Lung (tissue), 12 donors: ENCODE measurements around the gene DISC1. TPM values are rescaled to one million over a fixed set of nuclear protein-coding genes. Genes with fewer than 3 reads are reported as not detected.

Source experiments
- ATAC-seq: fragments of 200-7000 bp; cut with Tn5 transposase; one replicate; pipeline ENCODE4 v1.9.1; 2020; ENCODE audit warnings: moderate number of reproducible peaks; ENCODE audit not compliant: insufficient read depth, low FRiP score
- DNase-seq, 3 donors: peaks; one replicate each; pipeline ENCODE4 v3.0.0-alpha.2; 2013 to 2017
- H3K27ac ChIP-seq, 2 donors: one replicate each; pipeline ENCODE4 v1.5.1; 2013; ENCODE audit warnings: mild to moderate bottlenecking in 2 of 2, moderate library complexity in 2 of 2, control low read depth in 1 of 2, inconsistent platforms in 1 of 2, low read depth in 1 of 2, low read length in 1 of 2
- H3K27me3 ChIP-seq, 3 donors: one replicate each; pipeline ENCODE4 v1.5.1; 2013; ENCODE audit warnings: low read length in 2 of 3; ENCODE audit not compliant: control insufficient read depth in 3 of 3, insufficient read depth in 3 of 3
- H3K36me3 ChIP-seq, 4 donors: one replicate each; pipeline ENCODE4 v1.5.1; 2013; ENCODE audit warnings: low read length in 4 of 4, mild to moderate bottlenecking in 1 of 4, moderate library complexity in 1 of 4; ENCODE audit not compliant: control insufficient read depth in 4 of 4, insufficient read depth in 4 of 4
- H3K4me1 ChIP-seq, 5 donors: one replicate each; pipeline ENCODE4 v1.5.1; 2013; ENCODE audit warnings: low read length in 5 of 5, mild to moderate bottlenecking in 2 of 5, moderate library complexity in 1 of 5; ENCODE audit not compliant: control insufficient read depth in 5 of 5, insufficient read depth in 5 of 5
- H3K4me3 ChIP-seq: one replicate; pipeline ENCODE4 v1.5.1; 2013; ENCODE audit warnings: mild to moderate bottlenecking, control low read depth, moderate library complexity
- H3K9ac ChIP-seq, 2 donors: one replicate each; pipeline ENCODE4 v1.5.1; 2013; ENCODE audit warnings: low read length in 2 of 2, control low read depth in 1 of 2; ENCODE audit not compliant: insufficient read depth in 1 of 2
- H3K9me3 ChIP-seq, 4 donors: one replicate each; pipeline ENCODE4 v1.5.1; 2013; ENCODE audit warnings: low read length in 3 of 4, mild to moderate bottlenecking in 1 of 4, moderate library complexity in 1 of 4; ENCODE audit not compliant: control insufficient read depth in 4 of 4, insufficient read depth in 3 of 4
- CTCF ChIP-seq: IDR thresholded peaks from 2 replicates; pipeline ENCODE4 v1.5.1; 2012; ENCODE audit warnings: mild to moderate bottlenecking; ENCODE audit errors: control extremely low read depth, extremely low read depth
- WGBS, 2 donors: extraction: QIAGEN DNeasy Blood & Tissue Kit; methylation state at CpG; one replicate each; pipeline ENCODE4 v1.1.7; 2013; 5-methylcytosine and 5-hydroxymethylcytosine counted together
- polyA plus RNA-seq, 2 donors: library from polyadenylated mRNA; stranded (reverse); fragments of 200-250 nt; gene quantifications; one replicate each; pipeline ENCODE4 v1.2.1, GENCODE V29; 2013
- total RNA-seq, 2 donors: library from RNA; depleted of rRNA in 1 of 2; stranded (reverse); fragments of >200 nt in 1 of 2; gene quantifications; one replicate each; pipeline ENCODE4 v1.2.1, GENCODE V29; 2014 to 2021
- donor health status: control.
- donor health status: control.
- donor health status: Bipolar disorder and iron deficiency.
- donor health status: healthy.
- donor health status: DM: yes; HTN: yes; CAD: no.

Gene DISC1
- total and polyA plus RNA-seq, 4 donors = 0.98 to 32.9 (median 6.1) TPM

GRCh38 chr1:231953660-231954059 lies 327.1 kb downstream of the DISC1 start:
- Histone ChIP-seq H3K36me3 (no peaks in the 10 kb centered on the region), H3K4me3 (no peak overlapping the region), H3K9me3 (no peaks in the 10 kb centered on the region), H3K27ac (no peak overlapping the region), H3K4me1 (peaks cover 0 to 15% (median 0%) of the 10 kb centered on the region in 5 donors), H3K9ac (no peak overlapping the region), H3K27me3 (no peaks in the 10 kb centered on the region)
- no peak for DNase-seq
- no peak for ATAC-seq
- TF ChIP-seq CTCF = no peak
- 74 to 87% methylated on average over 6 of the region's 6 CpGs for WGBS, 2 donors

DNA sequence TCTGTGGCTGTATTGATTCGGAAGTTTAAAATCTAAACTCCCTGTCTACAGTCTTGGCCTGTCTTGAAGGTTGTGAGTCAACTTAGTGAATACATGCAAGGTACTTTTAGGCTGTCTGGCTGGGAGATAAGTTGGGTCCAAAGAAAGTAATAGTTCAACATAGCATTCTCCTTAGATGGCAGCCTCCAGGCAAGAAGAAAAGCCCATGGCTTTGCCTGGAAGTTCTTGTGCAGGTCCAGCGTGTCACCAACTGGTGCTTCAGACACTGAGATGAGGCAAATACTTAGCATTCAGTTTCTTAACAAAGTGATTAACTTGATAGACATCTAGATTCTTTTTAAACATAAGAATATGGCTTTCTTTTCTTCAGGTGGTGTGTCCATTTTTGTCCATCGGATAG lies 328.2 kb downstream of the DISC1 start:
- no peak overlapping the region for H3K27ac ChIP-seq
- no peak for DNase-seq
- no peak for TF ChIP-seq CTCF
- WGBS, 2 donors = 98% methylated on average over 3 of the region's 3 CpGs
- H3K36me3 ChIP-seq = no peaks in the 10 kb centered on the region
- H3K9ac ChIP-seq = no peak overlapping the region
- no peaks in the 10 kb centered on the region for H3K27me3 ChIP-seq
- H3K4me3 ChIP-seq = no peak overlapping the region
- ATAC-seq = no peak
- H3K9me3 ChIP-seq = no peaks in the 10 kb centered on the region
- peaks cover 0 to 6% (median 0%) of the 10 kb centered on the region in 5 donors for H3K4me1 ChIP-seq

DNA sequence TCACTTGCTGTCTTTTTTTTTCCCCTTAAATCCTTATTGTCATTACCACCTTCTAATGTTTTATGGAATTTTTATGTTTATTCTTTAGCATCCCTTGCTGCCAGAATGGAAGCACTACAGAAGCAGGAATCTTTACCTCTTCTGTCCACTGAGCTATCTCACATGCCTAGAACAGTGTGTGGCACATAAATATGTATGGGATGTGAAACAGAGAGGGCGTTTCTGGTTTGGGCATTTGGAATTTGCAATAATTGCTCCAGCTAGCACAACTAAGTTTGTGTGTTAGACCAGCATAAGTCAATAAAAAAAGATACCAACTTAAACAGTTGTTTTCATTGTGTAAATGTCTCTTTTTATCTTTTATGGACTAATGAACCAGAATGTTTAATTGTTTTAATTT lies 330.8 kb downstream of the DISC1 start:
- no peak for TF ChIP-seq CTCF
- no peaks in the 10 kb centered on the region for H3K36me3 ChIP-seq
- H3K9ac ChIP-seq = no peak overlapping the region
- DNase-seq (no peak), ATAC-seq (no peak)
- no peak overlapping the region for H3K27ac ChIP-seq
- no peaks in the 10 kb centered on the region for H3K27me3 ChIP-seq
- H3K4me1 ChIP-seq = no peaks in the 10 kb centered on the region
- H3K4me3 ChIP-seq = no peak overlapping the region
- 87 to 91% methylated on average over 1 of the region's 1 CpG for WGBS, 2 donors
- no peaks in the 10 kb centered on the region for H3K9me3 ChIP-seq

- Histone ChIP-seq H3K36me3 (peaks cover 0 to 4% (median 0%) of the 10 kb centered on the region in 4 donors), H3K4me1 (no peaks in the 10 kb centered on the region), H3K27ac (no peak overlapping the region), H3K27me3 (no peaks in the 10 kb centered on the region), H3K9me3 (no peaks in the 10 kb centered on the region), H3K4me3 (no peak overlapping the region), H3K9ac (no peak overlapping the region)
- no peak for TF ChIP-seq CTCF
- DNase-seq = no peak
- WGBS, 2 donors = 67 to 89% methylated on average over 4 of the region's 4 CpGs
- no peak for ATAC-seq
Observed at GRCh38 chr1:231958448-231958847, 331.9 kb downstream of the DISC1 start.
